Measurements from ENCODE around the gene SMG5.

The SMG5 gene

DNA sequence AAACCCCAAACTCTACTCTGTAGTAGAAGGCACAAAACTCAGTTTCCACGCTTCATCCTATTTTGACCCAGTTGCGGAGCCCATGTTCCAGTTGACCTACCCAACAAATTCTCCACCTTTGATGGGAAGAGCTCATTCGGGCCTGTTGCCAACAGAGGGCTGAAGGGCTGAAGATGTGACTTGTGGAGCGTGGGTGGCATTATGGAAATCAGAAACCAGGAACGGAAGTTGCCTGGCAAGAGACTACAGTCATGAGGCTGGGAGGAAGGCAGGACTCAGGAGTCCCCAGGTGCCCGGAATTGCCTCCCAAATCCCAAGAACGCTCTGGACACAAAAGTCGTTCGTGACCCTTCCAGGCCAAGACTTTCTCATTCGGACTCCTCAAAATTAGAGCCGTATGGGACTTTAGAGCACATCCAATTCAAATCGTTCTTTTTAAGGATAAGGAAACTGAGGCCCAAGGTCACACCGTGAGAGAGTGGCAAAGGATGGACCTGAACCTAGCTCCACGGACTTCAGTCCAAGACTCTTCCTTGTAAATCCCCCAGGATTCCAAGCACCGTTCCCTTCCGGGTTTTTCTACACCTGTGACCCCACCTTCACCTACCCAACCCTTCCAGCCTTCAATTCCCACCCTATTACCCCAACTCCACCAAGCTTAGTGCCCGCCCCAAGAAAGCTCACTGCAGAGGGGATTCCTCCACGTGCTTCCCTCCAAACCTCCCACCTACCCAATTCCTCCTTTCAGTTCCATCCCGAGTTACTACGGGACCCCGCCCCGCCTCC lies 739 bp downstream of the SMG5 start:
- DNase-seq, result no peak

DNA sequence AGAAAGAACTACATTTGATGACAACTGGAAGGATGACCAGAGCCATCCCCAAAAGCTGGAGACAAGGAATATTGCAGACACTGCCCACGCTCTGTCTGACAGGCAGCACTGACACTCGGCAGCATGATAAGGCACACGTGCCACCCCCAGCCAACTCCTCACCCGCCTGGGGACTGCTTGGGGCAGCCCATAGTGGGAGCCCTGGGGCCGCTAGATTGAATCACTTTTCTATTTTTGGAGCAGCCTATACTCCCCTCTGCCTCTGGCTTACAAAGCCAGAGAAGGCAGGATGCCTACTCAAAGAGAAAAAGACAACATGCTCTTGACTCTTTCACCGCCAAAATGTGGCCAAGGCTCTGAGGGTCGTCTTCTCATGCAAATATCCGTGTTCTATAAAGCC lies 1.3 kb downstream of the SMG5 start:
- peak; percentile 46 for DNase-seq

DNA sequence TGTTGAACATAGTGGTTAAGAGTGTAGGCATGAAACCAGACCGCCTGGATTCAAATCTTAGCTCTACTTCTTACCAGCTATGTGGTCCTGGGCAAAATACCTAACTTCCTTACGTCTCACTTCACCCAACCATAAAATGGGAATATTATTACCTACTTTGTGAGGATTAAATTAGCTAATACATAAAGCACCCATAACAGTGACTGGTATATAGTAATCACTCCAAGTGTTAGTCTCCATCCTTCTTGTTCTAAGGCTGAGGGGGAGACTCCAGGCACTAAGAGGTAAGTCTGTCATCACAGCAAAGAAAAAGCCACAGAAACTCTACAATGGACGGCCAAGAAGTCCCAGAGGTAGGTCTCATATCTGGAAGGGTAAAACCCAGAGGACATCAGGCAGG lies 2.8 kb downstream of the SMG5 start:
- DNase-seq, result no peak

DNA sequence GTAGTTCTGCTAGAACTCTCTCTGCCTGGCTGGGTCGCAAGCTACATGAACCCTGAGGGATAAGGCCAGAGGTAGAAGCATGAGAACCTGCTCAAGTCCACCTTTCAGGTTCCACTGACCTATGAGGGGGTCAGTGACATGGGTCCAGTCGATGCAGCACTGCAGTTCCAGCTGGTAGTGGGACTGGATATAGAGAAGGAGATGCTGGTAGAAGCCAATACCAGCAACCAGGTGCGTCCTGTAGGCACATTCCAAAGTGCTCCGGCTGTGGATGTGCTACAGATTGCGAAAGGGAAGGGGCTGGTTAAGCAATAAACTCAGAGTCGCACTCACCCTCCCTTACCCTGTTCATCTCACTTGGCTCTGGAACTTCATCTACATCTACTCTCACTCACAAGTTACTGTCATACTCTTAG lies 5.7 kb downstream of the SMG5 start:
- no peak for DNase-seq

DNA sequence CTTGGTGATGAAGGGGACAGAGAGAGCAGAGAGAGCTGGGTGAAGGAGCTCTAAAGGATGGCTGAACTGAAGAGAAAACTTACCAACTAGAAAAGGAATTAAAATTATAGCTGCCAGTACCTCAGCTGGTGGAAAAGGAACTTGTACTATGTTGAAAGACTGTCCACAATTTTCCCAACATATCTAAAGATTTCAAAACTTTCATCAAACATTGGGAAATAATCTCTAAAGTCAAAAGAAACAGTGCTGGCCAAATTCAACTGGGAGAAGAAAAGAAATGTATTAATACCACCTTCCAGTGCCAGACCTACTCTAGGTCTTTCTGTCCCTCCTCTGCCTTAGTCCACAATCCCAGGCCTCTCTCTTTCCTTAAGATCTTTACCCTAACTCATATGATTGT lies 6.1 kb downstream of the SMG5 start:
- no peak for DNase-seq

DNA sequence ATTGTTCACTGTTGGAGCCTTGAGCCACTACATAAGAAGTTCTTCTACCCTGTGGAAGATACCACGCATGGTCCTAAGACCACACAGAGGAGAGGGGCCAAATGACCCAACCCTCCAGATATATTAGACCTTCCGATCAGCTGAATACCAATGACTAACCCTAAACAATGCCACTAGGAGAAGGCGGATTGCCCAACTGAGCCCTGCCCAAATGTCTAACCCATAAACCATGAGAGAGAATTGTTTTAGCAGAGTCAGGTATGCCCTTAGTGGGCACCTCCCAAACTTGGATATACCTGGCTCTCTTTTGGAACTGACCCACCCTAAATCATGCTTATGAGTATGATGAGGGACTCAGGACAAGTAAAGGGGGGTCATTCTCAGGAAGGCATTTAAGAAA lies 12.3 kb downstream of the SMG5 start:
- no peak for DNase-seq

DNA sequence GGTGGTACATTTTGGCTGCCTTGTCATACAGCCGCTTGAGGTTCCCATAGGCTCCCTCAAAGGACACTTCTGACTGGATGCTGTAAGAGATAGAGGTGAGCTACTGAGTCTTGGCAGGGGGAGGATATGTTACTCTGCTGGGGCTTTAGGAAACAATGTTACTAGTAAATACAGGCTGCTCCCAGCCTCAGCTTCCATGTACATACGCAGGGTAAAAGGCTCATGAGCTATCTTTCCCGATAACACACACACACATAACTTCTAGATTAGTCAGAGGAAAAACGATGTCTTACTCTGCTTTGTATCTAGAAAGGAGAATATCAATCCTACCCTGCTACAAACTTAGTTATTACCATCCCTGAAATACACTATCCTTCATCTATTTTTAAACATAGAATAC lies 14.3 kb downstream of the SMG5 start:
- no peak for DNase-seq

DNA sequence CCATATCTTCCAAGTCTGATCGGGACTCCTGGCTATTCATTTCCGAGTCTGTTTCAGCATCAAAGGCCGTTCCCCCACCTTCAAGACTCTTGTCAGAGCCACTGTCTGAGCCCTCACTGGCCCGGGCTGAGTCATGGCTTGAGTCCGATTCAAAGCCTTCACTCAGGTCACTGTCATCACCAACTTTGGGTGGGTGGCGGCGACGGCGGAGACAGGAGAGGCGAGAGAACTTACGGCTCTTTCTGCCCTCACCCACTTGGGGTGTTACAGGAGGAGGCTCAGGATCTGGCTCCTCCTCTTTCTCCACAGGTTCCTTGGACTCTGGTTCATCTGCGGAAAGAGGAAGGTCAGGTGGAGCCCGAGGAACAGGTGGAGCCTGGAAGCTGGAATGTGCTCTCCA lies 16.6 kb downstream of the SMG5 start:
- no peak for DNase-seq

DNA sequence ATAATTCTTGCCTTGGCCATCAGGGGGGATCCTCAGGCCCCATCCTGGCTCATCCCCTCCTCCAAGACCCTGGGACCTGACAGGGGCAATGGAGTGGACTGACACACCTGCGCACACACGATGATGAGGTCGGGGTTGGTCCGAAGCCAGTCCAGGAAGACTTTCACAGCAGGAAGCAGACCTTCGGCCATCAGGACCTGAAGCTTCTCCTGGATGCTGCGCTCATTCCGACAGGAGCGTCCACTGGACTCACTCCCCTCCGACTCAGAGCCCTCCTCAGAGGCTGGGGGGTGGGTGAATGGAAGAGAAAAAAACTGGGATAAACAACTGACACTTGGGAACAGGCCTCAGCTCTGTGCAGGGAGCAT lies 19.4 kb downstream of the SMG5 start:
- DNase-seq, result no peak

DNA sequence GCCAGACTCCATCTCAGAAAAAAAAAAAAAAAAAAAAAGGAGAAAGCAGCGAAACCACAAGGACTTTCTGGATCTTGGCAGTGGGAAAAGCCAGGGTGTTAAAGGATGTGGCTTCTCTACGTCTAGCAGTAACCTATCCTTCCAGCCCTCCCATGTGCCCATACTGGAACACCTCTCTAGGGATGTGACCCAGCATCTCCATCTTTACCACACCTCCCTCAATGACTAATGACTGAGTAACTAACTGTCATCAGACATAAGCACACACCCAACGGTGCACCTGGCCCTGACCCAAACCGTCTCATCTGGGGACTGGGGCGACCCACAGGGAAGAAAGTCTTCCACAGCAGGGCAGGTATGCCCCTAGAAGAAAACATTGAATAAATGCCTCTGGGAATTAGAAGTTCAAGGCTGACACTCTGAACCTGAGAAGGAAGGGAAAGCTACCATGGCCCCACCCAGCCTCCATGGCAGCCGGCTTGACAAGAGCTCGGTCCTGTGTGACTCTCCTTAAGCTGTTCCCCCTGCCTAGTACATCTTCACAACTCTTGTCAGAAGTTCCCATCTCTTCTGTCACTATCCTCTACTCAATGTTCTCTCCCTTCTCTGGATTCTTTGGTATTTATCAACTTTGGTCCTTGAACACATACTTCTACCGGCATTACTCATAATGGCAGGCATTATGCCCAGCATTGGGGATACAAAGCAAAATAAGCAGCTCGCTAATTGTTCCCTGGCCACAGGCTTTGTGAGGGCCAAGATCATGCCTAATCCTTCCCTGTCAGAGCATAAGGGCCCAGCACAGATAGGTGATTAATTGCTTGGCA lies 20.0 kb downstream of the SMG5 start:
- no peak for DNase-seq

DNA sequence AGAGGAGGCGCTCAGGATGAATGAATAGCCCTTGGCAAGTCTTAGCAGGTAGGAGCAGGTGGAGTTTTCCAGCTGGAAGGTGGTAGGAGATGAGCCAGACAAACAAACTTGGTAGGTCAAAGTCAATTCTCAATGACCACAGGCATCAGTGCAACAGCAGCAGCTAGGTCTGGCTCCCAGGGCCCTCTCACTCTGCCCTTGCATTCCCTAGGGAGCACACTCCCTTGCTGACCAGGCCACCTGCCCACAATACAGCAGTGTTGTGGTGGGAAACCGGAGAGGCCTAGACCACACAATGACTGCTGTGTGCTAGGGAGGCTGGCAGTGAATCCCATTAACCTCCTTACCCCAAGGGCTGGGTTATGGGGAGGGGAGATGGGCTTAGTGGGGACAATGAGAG lies 21.7 kb downstream of the SMG5 start:
- DNase-seq, result no peak

DNA sequence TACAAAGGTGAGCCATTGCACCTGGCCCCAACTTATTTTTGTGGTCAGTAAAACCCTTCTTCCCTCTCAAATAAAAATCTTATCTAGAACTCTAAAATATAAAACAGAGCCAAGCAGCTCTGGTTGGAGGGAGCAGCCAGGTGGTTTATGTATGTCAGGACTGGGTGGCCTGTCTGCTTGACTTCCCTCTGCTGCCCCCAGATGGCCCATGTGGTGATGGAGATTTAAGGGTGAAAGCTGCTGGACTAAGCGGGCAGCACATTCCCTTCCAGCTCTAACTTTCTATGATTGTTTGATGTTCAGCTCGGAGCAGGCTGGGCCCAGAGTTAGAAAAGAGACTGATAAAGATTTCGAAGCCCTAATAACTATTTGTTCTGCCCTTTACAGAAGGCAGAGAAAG lies 22.8 kb downstream of the SMG5 start:
- no peak for DNase-seq

DNA sequence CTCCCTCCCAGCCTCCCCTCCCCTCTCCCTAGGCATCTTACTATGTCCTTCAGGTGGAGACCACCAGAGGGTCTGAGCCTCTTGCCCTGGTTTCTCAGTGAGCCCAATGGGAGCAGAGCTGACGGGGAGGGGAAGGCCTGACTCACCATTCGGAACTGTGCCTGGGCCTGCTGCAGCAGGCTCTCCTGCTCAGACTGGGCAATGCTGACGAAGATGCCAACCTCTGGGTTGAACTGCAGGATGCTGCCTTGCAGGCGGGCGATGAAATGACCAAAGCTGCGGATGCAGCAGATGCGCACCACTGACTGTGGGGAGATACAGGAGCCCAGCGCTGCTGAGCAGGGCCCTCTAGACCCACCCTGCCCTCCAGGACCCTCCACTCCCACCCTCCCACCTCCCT lies 23.8 kb downstream of the SMG5 start:
- no peak for DNase-seq

DNA sequence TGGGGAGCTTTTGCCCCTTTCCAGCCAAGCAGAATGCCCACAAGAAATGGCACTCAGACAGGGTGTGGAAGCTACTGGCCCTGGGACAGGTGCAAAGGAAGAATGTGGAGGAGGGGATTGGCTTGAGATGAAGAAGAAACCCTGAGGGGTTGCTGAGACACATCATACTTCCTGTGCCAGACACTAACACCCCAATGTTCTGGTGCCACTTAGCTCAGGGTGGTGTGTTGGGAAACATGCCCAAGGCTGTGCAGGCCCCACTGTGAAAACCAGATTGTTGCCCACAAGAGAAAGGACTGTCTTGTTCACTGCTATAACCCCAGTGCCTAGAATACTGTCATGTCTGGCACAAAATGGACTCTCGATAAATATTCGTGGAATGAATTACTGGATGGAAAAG lies 24.9 kb downstream of the SMG5 start:
- DNase-seq, result no peak

DNA sequence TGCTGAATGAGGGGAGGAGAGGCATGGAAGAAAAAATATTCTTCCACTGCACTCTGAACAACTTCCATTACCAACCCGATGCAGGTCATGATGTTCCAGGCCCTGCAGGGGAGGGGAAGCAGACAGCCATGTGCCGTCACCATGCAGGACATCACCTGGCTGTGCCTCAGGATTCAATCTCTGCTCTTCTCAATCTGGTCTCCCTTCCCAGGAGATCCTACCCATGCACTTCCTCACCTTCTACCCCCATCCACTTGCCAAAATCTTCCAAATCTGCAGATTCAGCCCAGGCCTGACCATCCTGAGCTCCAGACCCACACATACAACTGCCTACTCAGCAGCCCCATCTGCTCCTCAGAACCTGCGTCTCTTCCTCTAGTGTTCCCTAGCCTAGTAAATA lies 29.0 kb downstream of the SMG5 start:
- no peak for DNase-seq

DNA sequence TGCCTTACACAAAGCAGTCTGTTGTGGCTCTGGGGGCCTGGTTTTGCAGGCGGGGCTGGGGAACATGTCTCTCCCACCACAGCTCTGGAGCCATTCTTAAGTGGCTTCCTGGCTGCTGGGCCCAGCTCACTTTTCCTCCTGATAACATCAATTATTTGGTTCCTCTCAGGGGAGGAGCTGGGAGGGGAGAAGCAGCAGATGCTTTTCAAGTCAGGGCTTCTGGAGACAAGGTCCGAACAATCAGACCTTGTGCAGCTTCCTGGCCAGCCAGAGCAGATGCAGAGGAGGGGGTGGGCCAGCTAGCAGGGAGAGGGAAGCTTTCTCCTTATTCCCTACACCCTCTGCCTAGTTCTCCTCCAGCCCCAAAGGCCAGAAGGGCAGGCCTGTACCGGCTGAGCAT lies 31.1 kb downstream of the SMG5 start:
- DNase-seq, result no peak

DNA sequence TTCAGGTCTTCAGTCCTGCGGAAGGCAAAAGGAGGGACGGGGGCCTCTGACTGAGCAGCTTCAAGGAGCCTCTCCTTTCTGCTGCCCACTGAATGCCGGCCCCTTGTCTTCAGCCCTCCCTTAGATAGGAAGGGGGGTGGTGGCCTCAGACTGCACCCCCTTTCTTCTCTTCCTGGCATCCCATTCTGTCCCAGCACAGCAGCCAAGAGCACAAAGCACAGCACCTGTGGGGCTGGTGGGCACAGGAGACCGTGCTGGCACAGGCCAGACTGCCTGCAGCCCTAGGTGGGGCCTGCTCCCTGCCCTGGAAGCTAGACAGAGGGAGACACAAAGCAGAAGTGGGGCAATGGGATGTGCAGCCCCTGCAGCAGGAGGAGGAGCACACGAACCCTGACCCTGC lies 33.0 kb downstream of the SMG5 start:
- no peak for DNase-seq

DNA sequence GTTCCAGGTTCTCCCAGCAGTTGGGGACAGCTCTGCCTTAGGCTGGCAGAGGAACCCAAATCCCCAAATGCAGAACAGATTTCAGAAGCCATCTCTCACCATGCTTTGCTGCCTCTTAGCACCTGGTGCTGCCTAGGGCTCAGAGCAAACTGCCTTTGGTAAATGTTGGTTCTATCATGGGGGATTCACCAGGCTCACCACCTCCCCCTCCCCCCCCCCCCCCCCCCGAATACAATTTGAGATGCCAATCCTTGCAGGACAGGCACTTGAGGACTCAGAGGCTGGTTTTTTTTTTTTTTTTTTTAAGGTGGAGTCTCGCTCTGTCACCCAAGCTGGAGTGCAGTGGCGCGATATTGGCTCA lies 34.3 kb downstream of the SMG5 start:
- DNase-seq, result no peak

DNA sequence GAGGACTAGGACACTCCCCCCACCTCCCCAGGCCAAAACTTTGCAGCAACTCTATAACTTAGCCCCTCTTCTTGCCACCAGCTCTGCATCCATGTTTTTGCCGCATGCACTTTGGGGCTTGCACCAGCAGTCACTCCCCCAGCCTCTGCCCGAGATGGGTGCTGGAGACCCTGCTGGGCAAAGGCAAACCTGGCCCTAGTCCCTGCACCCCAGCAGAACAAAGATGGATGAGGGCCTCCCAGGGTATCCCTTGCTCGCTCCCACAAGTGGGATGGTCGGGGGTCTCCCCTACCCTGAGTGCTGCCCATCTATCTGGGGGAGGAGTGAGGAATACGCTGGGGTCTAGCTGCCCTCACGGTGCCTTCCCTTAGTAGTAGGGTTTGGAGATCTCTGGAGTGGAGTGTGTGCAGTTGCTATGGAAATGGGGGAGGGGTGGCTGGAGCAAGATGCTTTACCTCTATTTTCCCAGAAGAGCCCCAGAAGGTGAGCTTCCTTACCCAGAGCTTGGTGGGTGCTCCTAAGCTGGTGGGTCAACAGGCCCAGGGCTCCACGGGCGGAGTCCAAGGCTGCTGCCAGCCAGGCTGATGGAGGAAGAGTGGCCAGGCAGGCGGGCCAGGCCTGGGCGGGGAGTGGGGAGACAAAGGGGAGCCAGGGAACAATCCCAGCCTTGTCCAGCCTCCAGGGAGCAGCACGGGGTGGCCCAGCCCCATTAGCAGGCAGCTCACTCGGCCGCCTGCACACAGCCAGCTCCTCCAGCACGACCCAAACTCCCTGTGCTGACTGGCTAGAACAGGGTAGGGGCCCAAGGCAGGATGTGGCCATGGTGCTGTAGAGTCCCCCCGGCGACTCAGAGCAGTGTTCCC lies 34.9 kb downstream of the SMG5 start, which contains the start of gene PAQR6:
Gene PAQR6, minus strand, starts transcription at position 597 of the 863 bp plus-strand sequence. CDS start 1,325 bp downstream, outside the sequence.
- DNase-seq, result no peak

DNA sequence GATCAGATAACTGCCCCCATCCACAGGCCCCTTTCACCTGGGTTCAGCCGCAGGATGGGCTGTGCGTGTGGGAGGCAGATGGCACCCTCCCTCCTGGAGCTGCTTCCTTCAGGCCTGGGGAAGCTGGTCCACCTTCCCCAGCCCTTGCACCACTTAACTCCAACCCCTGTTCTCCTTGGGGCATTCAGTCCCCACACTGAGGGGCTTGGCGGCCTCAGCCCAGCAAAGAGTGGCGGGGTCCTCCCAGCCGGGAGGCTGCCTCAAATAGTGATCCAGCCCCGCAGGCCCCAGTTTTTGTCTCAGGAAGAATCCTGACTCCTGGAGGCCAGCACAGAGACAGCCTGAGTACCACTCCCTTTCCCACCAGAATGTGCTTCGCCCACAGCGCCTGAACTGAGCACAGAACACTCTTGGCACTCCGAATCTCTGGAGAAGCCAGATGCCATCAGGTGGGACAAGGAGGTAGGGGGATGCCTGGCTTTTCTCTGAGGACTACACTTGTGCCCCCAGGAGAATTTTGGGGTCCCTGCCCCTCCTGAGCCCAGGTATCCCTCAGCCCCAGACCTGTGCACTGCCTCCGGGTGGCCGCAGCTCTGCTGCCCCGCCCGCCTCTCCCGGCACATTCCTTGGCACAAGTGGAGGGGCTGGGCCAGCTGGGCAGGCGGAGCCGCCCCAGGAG lies 35.7 kb downstream of the SMG5 start:
- no peak for DNase-seq

DNA sequence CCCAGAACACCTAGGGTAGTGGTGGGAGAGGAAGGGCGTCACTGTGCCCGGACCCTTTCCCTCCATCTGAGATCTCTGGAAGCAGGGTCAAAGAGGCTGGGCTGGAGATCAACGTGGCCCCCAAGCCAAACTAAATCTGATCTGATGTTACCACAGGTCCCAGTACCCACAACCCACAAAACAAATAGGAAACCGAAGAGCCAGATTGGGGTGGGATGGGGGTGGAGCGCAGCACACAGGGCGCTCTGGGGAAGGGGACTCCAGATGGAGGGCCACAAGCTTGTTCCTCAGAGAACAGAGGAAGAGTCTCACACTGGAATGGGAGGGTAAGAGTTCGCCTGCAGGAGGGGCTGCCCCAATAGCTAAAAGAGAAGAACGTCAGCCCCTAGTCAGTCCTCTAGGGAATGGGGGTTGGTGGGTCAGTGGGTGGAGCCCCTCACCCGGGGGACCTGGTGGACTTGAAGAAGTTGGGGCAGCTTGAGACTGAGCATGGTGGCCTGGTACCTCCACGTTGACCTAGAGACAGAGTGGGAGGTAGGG lies 36.3 kb downstream of the SMG5 start:
- DNase-seq, result no peak

DNA sequence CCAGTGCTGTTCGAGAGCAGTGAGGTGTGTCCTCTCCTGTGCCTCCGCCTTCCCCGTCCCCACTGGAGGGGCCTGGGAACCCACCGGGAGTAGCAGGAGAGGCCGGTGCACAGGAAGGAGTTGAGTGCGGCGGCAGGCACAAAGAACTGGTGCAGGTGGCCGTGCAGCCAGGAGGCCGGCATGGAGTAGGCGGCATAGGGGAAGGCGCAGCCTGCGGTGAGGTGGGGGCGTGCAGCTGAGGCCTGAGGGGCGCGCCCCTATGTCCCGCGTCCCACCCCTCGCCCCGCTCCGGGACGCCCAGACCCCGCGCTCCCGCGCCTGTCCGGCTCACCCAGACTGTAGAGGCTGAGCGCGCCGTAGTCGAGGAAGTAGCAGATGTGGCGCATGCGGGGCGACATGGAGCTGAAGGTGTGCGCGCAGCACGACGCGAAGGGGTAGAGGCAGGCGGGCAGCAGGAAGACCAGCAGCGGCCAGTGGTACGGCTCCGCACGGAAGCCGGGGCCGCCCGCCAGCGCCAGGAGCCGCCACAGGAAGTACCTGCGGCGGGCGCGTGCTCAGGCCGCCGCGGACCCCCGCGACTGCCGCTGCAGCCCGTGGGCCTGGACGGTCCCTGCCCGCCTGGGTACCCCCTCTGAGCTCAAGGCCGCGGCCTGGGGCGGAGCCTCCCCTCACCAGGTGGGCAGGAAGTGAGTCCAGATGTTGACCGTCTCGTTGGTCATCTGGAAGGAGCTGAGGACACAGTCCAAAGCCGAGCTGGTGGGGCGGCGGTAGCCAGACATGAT lies 37.0 kb downstream of the SMG5 start:
- DNase-seq, result no peak

Data from activated CD8-positive, alpha-beta memory T cell treated with anti-CD3 and anti-CD28 coated beads, Interleukin-2, amount 50 U/mL, for 4 hours (primary cell).